Measurements from ENCODE around the gene RAB5B. TPM values are rescaled to one million over a fixed set of nuclear protein-coding genes. Genes with fewer than 3 reads are reported as not detected.

The RAB5B gene
- total and polyA plus RNA-seq, 2 experiments from 2014 or later: 58.6 to 66.6 TPM

GRCh38 chr12:55957106-55957859 lies 16.6 kb upstream of the RAB5B start:
- Histone ChIP-seq H4K20me1 (ENCODE audit: insufficient read depth) (no peaks in the 10 kb centered on the region), H2AFZ (no peak overlapping the region), H3K79me2 (ENCODE audit: insufficient read depth) (no peaks in the 10 kb centered on the region), H3F3A (ENCODE audit: insufficient read depth) (peaks cover 19% of the 10 kb centered on the region), H3K4me3 (no peak overlapping the region), H3K4me1 (ENCODE audit: insufficient read depth) (peaks cover 9% of the 10 kb centered on the region), H3K27me3 (replicated peaks; ENCODE audit: insufficient read depth) (no peaks in the 10 kb centered on the region), H3K27ac (no peak overlapping the region), H3K36me3 (ENCODE audit: low read depth) (peaks cover 5% of the 10 kb centered on the region; the same call in 1 of the 2 replicates), H3K9me2 (ENCODE audit: insufficient read depth) (no peaks in the 10 kb centered on the region), H3K9me3 (ENCODE audit: low read depth) (no peaks in the 10 kb centered on the region), H3K4me2 (ENCODE audit: unreplicated experiment) (no peak overlapping the region), H3K9ac (no peak overlapping the region)
- in situ Hi-C loops (cut with MboI): no loop called here
- no peak for TF ChIP-seq EZH2phosphoT487 (IDR thresholded peaks at IDR 0.05; ENCODE audit: insufficient read depth, low read depth)
- TF ChIP-seq EZH2 (IDR thresholded peaks at IDR 0.05; ENCODE audit: insufficient read depth, poor library complexity, severe bottlenecking): no peak
- DNase-seq: no peak
- 45 to 55% methylated on average over 5 of the region's 5 CpGs for WGBS, 2 experiments (ENCODE audit: low coverage in 1 of 2, low lambda C conversion rate in 2 of 2, missing lambda C conversion rate in 2 of 2)

GRCh38 chr12:55963760-55964159 lies 10.1 kb upstream of the RAB5B start:
- Histone ChIP-seq H3F3A (ENCODE audit: insufficient read depth) (no peaks in the 10 kb centered on the region), H3K9me2 (ENCODE audit: insufficient read depth) (no peaks in the 10 kb centered on the region), H3K4me3 (no peak overlapping the region), H3K9me3 (ENCODE audit: low read depth) (no peaks in the 10 kb centered on the region), H3K4me1 (ENCODE audit: insufficient read depth) (peaks cover 5% of the 10 kb centered on the region), H3K27ac (no peak overlapping the region), H3K9ac (no peak overlapping the region), H3K4me2 (ENCODE audit: unreplicated experiment) (no peak overlapping the region), H2AFZ (no peak overlapping the region), H3K79me2 (ENCODE audit: insufficient read depth) (peaks cover 21% of the 10 kb centered on the region), H3K27me3 (replicated peaks; ENCODE audit: insufficient read depth) (no peaks in the 10 kb centered on the region), H4K20me1 (ENCODE audit: insufficient read depth) (no peaks in the 10 kb centered on the region), H3K36me3 (ENCODE audit: low read depth) (no peaks in the 10 kb centered on the region)
- no peak for DNase-seq
- in situ Hi-C loops (cut with MboI): no loop called here
- TF ChIP-seq EZH2 (IDR thresholded peaks at IDR 0.05; ENCODE audit: insufficient read depth, poor library complexity, severe bottlenecking) (no peak), EZH2phosphoT487 (IDR thresholded peaks at IDR 0.05; ENCODE audit: insufficient read depth, low read depth) (no peak)
- 67 to 77% methylated on average over 2 of the region's 2 CpGs for WGBS, 2 experiments (ENCODE audit: low coverage in 1 of 2, low lambda C conversion rate in 2 of 2, missing lambda C conversion rate in 2 of 2)

- in situ Hi-C loops (cut with MboI): no loop called here
- Histone ChIP-seq H3K4me1 (ENCODE audit: insufficient read depth) (peaks cover 5% of the 10 kb centered on the region), H4K20me1 (ENCODE audit: insufficient read depth) (no peaks in the 10 kb centered on the region), H3K9ac (no peak overlapping the region), H3K27ac (no peak overlapping the region), H3K4me2 (ENCODE audit: unreplicated experiment) (no peak overlapping the region), H3F3A (ENCODE audit: insufficient read depth) (no peaks in the 10 kb centered on the region), H3K27me3 (replicated peaks; ENCODE audit: insufficient read depth) (no peaks in the 10 kb centered on the region), H2AFZ (peak overlapping the region; percentile 99; the same call in 1 of the 2 replicates), H3K9me2 (ENCODE audit: insufficient read depth) (no peaks in the 10 kb centered on the region), H3K9me3 (ENCODE audit: low read depth) (no peaks in the 10 kb centered on the region), H3K79me2 (ENCODE audit: insufficient read depth) (peaks cover 25% of the 10 kb centered on the region), H3K4me3 (no peak overlapping the region), H3K36me3 (ENCODE audit: low read depth) (no peaks in the 10 kb centered on the region)
- DNase-seq: no peak
- 21 to 45% methylated on average over 2 to 5 of the region's 5 CpGs for WGBS, 2 experiments (ENCODE audit: low coverage in 1 of 2, low lambda C conversion rate in 2 of 2, missing lambda C conversion rate in 2 of 2)
- TF ChIP-seq EZH2phosphoT487 (IDR thresholded peaks at IDR 0.05; ENCODE audit: insufficient read depth, low read depth) (no peak), EZH2 (IDR thresholded peaks at IDR 0.05; ENCODE audit: insufficient read depth, poor library complexity, severe bottlenecking) (no peak)
Observed at GRCh38 chr12:55965240-55965639, 8.6 kb upstream of the RAB5B start.

GRCh38 chr12:55965941-55966407 lies 7.9 kb upstream of the RAB5B start, which contains the start of gene PMEL:
TSS of gene PMEL (minus strand) at chr12:55966042. CDS start at chr12:55966011, 31 bp downstream.
- peak; percentile 36 for DNase-seq
- in situ Hi-C loops (cut with MboI): no loop called here

More at GRCh38 chr12:55965941-55966407, 7.9 kb upstream of the RAB5B start, which contains the start of gene PMEL:
- Histone ChIP-seq H3K27ac (peak within 1 kb of the TSS; percentile 49), H3K36me3 (ENCODE audit: low read depth) (no peaks in the 10 kb centered on the region), H3K4me3 (peak within 1 kb of the TSS; percentile 89), H2AFZ (peak within 1 kb of the TSS; percentile 99), H3K4me1 (ENCODE audit: insufficient read depth) (peaks cover 5% of the 10 kb centered on the region), H3K9me2 (ENCODE audit: insufficient read depth) (no peaks in the 10 kb centered on the region), H4K20me1 (ENCODE audit: insufficient read depth) (no peaks in the 10 kb centered on the region), H3K4me2 (ENCODE audit: unreplicated experiment) (peak within 1 kb of the TSS; percentile 98), H3K79me2 (ENCODE audit: insufficient read depth) (peaks cover 25% of the 10 kb centered on the region), H3K9me3 (ENCODE audit: low read depth) (no peaks in the 10 kb centered on the region), H3K27me3 (replicated peaks; ENCODE audit: insufficient read depth) (no peaks in the 10 kb centered on the region), H3F3A (ENCODE audit: insufficient read depth) (no peaks in the 10 kb centered on the region), H3K9ac (peak within 1 kb of the TSS; percentile 89)
- 14 to 22% methylated on average over 4 of the region's 4 CpGs for WGBS, 2 experiments (ENCODE audit: low coverage in 1 of 2, low lambda C conversion rate in 2 of 2, missing lambda C conversion rate in 2 of 2)
- no peak for TF ChIP-seq EZH2 (IDR thresholded peaks at IDR 0.05; ENCODE audit: insufficient read depth, poor library complexity, severe bottlenecking)
- no peak for TF ChIP-seq EZH2phosphoT487 (IDR thresholded peaks at IDR 0.05; ENCODE audit: insufficient read depth, low read depth)

Measured in GM23248 (cell line).